Measurements from ENCODE around the gene RNF14. TPM values are rescaled to one million over a fixed set of nuclear protein-coding genes. Genes with fewer than 3 reads are reported as not detected.

RNF14 gene
- total RNA-seq, 5 donors from 2014 or later (not counting 1 experiment from before 2014, with no cell fraction given): 16.4 to 35.8 (median 28.2) TPM

DNA sequence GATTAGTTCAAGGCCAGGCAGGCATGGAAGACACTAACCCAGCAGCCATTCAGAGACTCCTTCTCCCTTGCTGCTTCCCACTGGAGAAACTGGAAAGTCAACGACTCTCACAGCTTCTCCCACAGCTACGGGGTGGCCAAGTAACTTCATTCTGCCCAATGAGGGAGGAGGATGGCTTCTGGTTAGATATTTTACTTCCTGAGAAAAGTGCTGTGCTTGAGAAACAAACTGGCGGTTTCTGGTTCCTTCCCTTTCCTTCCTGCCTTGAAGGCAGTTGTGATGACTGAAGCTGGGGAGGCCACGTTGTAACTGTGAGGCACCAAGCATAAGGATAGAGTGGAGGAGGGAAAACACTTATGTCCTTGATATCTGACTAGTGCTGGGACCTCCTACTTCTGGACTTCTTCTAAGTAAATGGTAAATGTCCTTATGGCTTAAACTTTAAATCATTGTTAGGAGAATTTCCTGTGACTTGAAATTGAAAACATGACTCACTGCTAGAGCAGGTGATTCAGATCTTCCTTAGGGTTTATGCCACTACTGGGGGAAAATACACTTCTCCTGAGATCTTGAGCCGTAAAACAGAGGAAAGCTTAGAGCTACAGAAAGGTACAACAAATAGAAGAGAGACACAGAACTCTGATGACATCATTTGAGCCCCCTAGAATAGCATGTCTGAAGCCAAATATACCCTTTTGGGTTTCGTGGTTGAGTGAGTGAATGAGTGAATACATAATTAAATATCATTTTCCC lies 47.1 kb downstream of the RNF14 start:
- Mint-ChIP-seq H3K36me3 (no peaks in the 10 kb centered on the region), H3K27me3 (no peaks in the 10 kb centered on the region), H3K4me3 (peak overlapping the region; percentile 54 to 78 (median 67)), H3K4me1 (peaks cover 43 to 76% (median 64%) of the 10 kb centered on the region in 3 donors), H3K27ac (peak overlapping the region; percentile 93), H3K9me3 (peaks cover 0 to 3% (median 3%) of the 10 kb centered on the region in 3 donors)
- ChIA-PET CTCF (interaction anchor here (0.6 to 5.7 kb wide), 21 partner anchors 9 to 349 kb away, joined by 3 to 48 read pairs (median 3); partner anchors contain the start of genes NDFIP1 (in 1 of the 2) and RNF14 (in 1 of the 2)), POLR2A (interaction anchor here (0.5 to 0.9 kb wide), 8 partner anchors 9 to 1908 kb away, joined by 3 to 11 read pairs (median 3); no protein-coding TSS in a partner anchor)
- peaks cover 21 to 69% of the 10 kb centered on the region in 2 experiments for H3K4me1 ChIP-seq (ENCODE audit: control insufficient read depth in 1 of 2, extremely low read depth in 1 of 2, insufficient read depth in 2 of 2, low read length in 2 of 2)
- peak in 18 of 35 experiments; percentile 7 to 67 (median 18) for DNase-seq
- no peaks in the 10 kb centered on the region for H3K27me3 ChIP-seq (replicated peaks in 1 of 2; ENCODE audit: control insufficient read depth in 2 of 2, extremely low read depth in 1 of 2, insufficient read depth in 2 of 2, low read length in 1 of 2)
- ATAC-seq (replicated peaks in 1 of 4): peak; percentile 43 to 60 (median 50)
- WGBS (ENCODE audit: insufficient coverage): 0% methylated on average over 2 of the region's 6 CpGs
- H3K36me3 ChIP-seq (ENCODE audit: control insufficient read depth in 2 of 2, extremely low read depth in 1 of 2, insufficient read depth in 1 of 2, low read length in 1 of 2): no peaks in the 10 kb centered on the region
- H3K9me3 ChIP-seq: no peaks in the 10 kb centered on the region
- peak overlapping the region in 1 of 2 donors; percentile 3 for H3K4me3 ChIP-seq (ENCODE audit: control insufficient read depth in 1 of 2, extremely low read depth in 1 of 2, low read length in 1 of 2)
- H3K27ac ChIP-seq (ENCODE audit: low read length): peak overlapping the region; percentile 77

DNA sequence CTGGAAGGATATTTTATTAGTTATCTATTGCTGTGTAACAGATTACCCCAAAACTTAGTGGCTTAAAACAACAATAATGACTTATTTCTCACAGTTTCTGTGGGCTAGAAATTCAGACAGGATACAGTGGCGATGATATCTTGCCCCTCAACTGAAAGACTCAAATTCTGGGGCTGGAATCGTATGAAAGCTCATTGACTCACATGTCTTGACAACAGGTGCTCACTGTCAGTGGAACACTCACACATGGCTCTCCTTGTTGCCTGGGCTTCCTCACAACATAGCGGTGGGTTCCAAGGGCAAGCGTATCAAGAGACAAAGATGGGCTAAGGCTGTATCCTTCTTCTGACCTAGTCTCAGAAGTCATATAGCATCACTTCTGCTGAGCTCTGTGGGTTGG lies 47.7 kb downstream of the RNF14 start:
- H3K4me3 ChIP-seq (ENCODE audit: control insufficient read depth in 1 of 2, extremely low read depth in 1 of 2, low read length in 1 of 2): no peak overlapping the region
- 29% methylated on average over 2 of the region's 4 CpGs for WGBS (ENCODE audit: insufficient coverage)
- peaks cover 0 to 3% (median 3%) of the 10 kb centered on the region in 3 donors for H3K9me3 Mint-ChIP-seq
- H3K4me3 Mint-ChIP-seq: peak overlapping the region; percentile 54 to 78 (median 67)
- H3K4me1 ChIP-seq (ENCODE audit: control insufficient read depth in 1 of 2, extremely low read depth in 1 of 2, insufficient read depth in 2 of 2, low read length in 2 of 2): peaks cover 21 to 68% of the 10 kb centered on the region in 2 experiments
- ChIA-PET CTCF (interaction anchor here (0.6 to 5.7 kb wide), 15 partner anchors 8 to 693 kb away, joined by 3 to 48 read pairs (median 4); partner anchors contain the start of genes NDFIP1 (in 1 of the 2) and RNF14 (in 1 of the 2)), POLR2A (interaction anchor here (0.6 to 0.9 kb wide), 6 partner anchors 28 to 93 kb away, joined by 3 to 11 read pairs (median 4); no protein-coding TSS in a partner anchor)
- H3K9me3 ChIP-seq: no peaks in the 10 kb centered on the region
- no peaks in the 10 kb centered on the region for H3K36me3 ChIP-seq (ENCODE audit: control insufficient read depth in 2 of 2, extremely low read depth in 1 of 2, insufficient read depth in 1 of 2, low read length in 1 of 2)
- H3K27ac Mint-ChIP-seq: peak overlapping the region; percentile 93
- H3K27ac ChIP-seq (ENCODE audit: low read length): peak overlapping the region; percentile 77
- DNase-seq (peak in 1 of 35 experiments; percentile 40), ATAC-seq (replicated peaks in 1 of 4) (peak in 3 of 4 experiments; percentile 10 to 27 (median 16))
- no peaks in the 10 kb centered on the region for H3K36me3 Mint-ChIP-seq
- H3K4me1 Mint-ChIP-seq: peaks cover 43 to 73% (median 62%) of the 10 kb centered on the region in 3 donors
- no peaks in the 10 kb centered on the region for H3K27me3 Mint-ChIP-seq
- no peaks in the 10 kb centered on the region for H3K27me3 ChIP-seq (replicated peaks in 1 of 2; ENCODE audit: control insufficient read depth in 2 of 2, extremely low read depth in 1 of 2, insufficient read depth in 2 of 2, low read length in 1 of 2)

DNA sequence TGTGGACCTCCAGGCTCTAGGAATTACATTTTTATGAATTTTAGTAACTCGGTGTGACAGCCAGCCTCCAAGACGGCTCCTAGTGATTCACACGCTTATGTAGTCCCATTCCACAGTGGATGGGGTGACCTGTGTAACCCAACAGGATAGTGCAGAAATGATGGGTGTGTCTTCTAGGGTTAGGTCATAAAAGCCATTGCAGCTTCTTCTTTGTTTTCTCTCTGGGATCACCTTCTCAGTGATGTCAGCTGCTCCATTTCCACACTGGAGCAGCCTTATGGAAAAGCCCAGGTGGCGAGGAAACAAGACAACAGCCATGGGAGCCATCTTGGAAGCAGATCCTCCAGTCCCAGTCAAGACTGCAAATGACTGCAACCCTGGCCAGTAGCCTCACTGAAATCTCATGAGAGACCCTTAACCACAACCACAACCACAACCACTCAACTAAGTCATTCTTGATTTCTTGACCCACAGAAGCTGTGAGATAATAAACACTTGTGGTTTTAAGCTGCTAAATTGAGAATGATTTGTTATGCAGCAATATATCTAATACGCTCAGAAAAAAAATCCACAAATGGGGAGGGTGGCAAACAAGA lies 49.0 kb downstream of the RNF14 start:
- Mint-ChIP-seq H3K27me3 (no peaks in the 10 kb centered on the region), H3K36me3 (no peaks in the 10 kb centered on the region), H3K4me3 (no peak overlapping the region), H3K27ac (peak overlapping the region; percentile 72 to 89), H3K4me1 (peaks cover 36 to 63% (median 54%) of the 10 kb centered on the region in 3 donors), H3K9me3 (peaks cover 0 to 3% (median 3%) of the 10 kb centered on the region in 3 donors)
- Histone ChIP-seq H3K4me1 (ENCODE audit: control insufficient read depth in 1 of 2, extremely low read depth in 1 of 2, insufficient read depth in 2 of 2, low read length in 2 of 2) (peaks cover 19 to 56% of the 10 kb centered on the region in 2 experiments), H3K27me3 (replicated peaks in 1 of 2; ENCODE audit: control insufficient read depth in 2 of 2, extremely low read depth in 1 of 2, insufficient read depth in 2 of 2, low read length in 1 of 2) (no peaks in the 10 kb centered on the region), H3K4me3 (ENCODE audit: control insufficient read depth in 1 of 2, extremely low read depth in 1 of 2, low read length in 1 of 2) (no peak overlapping the region), H3K27ac (ENCODE audit: low read length) (no peak overlapping the region), H3K9me3 (no peaks in the 10 kb centered on the region), H3K36me3 (ENCODE audit: control insufficient read depth in 2 of 2, extremely low read depth in 1 of 2, insufficient read depth in 1 of 2, low read length in 1 of 2) (no peaks in the 10 kb centered on the region)
- no peak for DNase-seq
- ChIA-PET POLR2A (interaction anchor here in 1 of 2 donors (0.6 kb wide), 1 partner anchor 104 kb away, joined by 3 read pairs; no protein-coding TSS in a partner anchor), CTCF (interaction anchor here in 1 of 2 donors (0.6 kb wide), 2 partner anchors 125 kb away, joined by 3 read pairs; no protein-coding TSS in a partner anchor)
- no peak for ATAC-seq (replicated peaks in 1 of 4)
- WGBS (ENCODE audit: insufficient coverage): 67% methylated on average over 3 of the region's 5 CpGs

DNA sequence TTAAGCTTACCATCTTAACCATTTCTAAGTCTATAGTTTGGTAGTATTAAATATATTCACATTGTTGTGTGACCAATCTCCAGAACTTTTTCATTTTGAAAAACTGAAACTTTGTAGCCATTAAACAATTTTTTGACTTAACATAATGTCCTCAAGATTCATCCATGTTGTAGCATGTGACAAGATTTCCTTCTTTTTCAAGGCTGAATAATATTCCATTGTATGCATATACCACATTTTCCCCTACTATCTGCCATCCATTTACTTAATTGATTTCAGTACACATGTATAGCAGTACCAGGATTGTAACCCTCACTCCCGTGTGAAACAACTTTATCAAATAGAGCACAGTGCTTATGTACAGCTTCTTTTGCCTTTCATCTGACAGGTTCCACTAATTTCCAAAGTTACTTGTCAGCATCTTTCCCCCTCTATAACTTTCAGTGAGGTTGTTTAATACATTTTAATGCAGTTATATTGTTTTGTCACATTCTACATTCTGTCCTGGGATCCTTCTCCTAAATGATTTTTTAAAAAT lies 51.3 kb downstream of the RNF14 start:
- Mint-ChIP-seq H3K9me3 (peaks cover 0 to 3% (median 3%) of the 10 kb centered on the region in 3 donors), H3K27me3 (no peaks in the 10 kb centered on the region), H3K4me1 (peaks cover 36 to 51% (median 43%) of the 10 kb centered on the region in 3 donors), H3K27ac (no peak overlapping the region), H3K36me3 (no peaks in the 10 kb centered on the region), H3K4me3 (no peak overlapping the region)
- no peaks in the 10 kb centered on the region for H3K27me3 ChIP-seq (replicated peaks in 1 of 2; ENCODE audit: control insufficient read depth in 2 of 2, extremely low read depth in 1 of 2, insufficient read depth in 2 of 2, low read length in 1 of 2)
- H3K27ac ChIP-seq (ENCODE audit: low read length): no peak overlapping the region
- no CpG with 5 or more reads among the region's 1 CpG for WGBS (ENCODE audit: insufficient coverage)
- H3K4me1 ChIP-seq (ENCODE audit: control insufficient read depth in 1 of 2, extremely low read depth in 1 of 2, insufficient read depth in 2 of 2, low read length in 2 of 2): peaks cover 17 to 37% of the 10 kb centered on the region in 2 experiments
- no peaks in the 10 kb centered on the region for H3K36me3 ChIP-seq (ENCODE audit: control insufficient read depth in 2 of 2, extremely low read depth in 1 of 2, insufficient read depth in 1 of 2, low read length in 1 of 2)
- ChIA-PET CTCF (interaction anchor here (0.5 to 1.6 kb wide), 9 partner anchors 8 to 310 kb away, joined by 3 to 10 read pairs (median 4); partner anchors contain the start of gene GNPDA1 (in 1 of the 2)), POLR2A (interaction anchor here in 1 of 2 donors (0.6 to 0.9 kb wide), 5 partner anchors 9 to 197 kb away, joined by 3 to 7 read pairs (median 4); no protein-coding TSS in a partner anchor)
- no peak for ATAC-seq (replicated peaks in 1 of 4)
- no peak overlapping the region for H3K4me3 ChIP-seq (ENCODE audit: control insufficient read depth in 1 of 2, extremely low read depth in 1 of 2, low read length in 1 of 2)
- no peak for DNase-seq
- no peaks in the 10 kb centered on the region for H3K9me3 ChIP-seq

DNA sequence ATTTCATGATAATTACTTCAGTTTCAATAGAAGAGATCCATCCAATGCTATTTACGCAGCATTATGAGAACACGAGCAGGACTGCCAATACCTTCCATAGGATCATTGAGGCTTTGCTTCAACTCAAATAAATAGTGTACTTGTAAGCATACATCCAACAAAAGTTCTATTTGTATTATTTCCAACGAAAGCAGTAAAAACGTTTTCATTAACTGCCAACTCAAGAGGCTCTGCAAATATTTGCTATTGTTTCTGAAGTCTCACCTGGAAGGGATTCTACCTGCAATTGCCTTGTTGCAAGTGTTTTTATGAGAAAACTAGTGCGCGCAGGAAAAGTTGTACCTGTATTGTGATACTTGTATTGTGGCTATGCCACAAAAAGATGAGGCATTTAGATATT lies 54.9 kb downstream of the RNF14 start:
- Mint-ChIP-seq H3K9me3 (peaks cover 0 to 3% (median 3%) of the 10 kb centered on the region in 3 donors), H3K4me3 (no peak overlapping the region), H3K36me3 (no peaks in the 10 kb centered on the region), H3K27ac (no peak overlapping the region), H3K27me3 (no peaks in the 10 kb centered on the region), H3K4me1 (peaks cover 17 to 23% (median 18%) of the 10 kb centered on the region in 3 donors)
- Histone ChIP-seq H3K9me3 (no peaks in the 10 kb centered on the region), H3K36me3 (ENCODE audit: control insufficient read depth in 2 of 2, extremely low read depth in 1 of 2, insufficient read depth in 1 of 2, low read length in 1 of 2) (no peaks in the 10 kb centered on the region), H3K4me1 (ENCODE audit: control insufficient read depth in 1 of 2, extremely low read depth in 1 of 2, insufficient read depth in 2 of 2, low read length in 2 of 2) (peaks cover 3 to 5% of the 10 kb centered on the region in 2 experiments), H3K4me3 (ENCODE audit: control insufficient read depth in 1 of 2, extremely low read depth in 1 of 2, low read length in 1 of 2) (no peak overlapping the region), H3K27ac (ENCODE audit: low read length) (no peak overlapping the region), H3K27me3 (replicated peaks in 1 of 2; ENCODE audit: control insufficient read depth in 2 of 2, extremely low read depth in 1 of 2, insufficient read depth in 2 of 2, low read length in 1 of 2) (peaks cover 0 to 3% of the 10 kb centered on the region in 2 experiments)
- no peak for ATAC-seq (replicated peaks in 1 of 4)
- ChIA-PET POLR2A (interaction anchor here in 1 of 2 donors (0.8 kb wide), 1 partner anchor 40 kb away, joined by 3 read pairs; no protein-coding TSS in a partner anchor), CTCF (interaction anchor here (0.6 to 2.2 kb wide), 4 partner anchors 9 to 427 kb away, joined by 3 to 14 read pairs (median 5); no protein-coding TSS in a partner anchor)
- no peak for DNase-seq
- no CpG with 5 or more reads among the region's 6 CpGs for WGBS (ENCODE audit: insufficient coverage)
